ENCODE results near the gene GATA6. TPM values are rescaled to one million over a fixed set of nuclear protein-coding genes. Genes with fewer than 3 reads are reported as not detected.

Gene GATA6
- total RNA-seq, 1 donor from 2014 or later = 1.9 TPM

DNA sequence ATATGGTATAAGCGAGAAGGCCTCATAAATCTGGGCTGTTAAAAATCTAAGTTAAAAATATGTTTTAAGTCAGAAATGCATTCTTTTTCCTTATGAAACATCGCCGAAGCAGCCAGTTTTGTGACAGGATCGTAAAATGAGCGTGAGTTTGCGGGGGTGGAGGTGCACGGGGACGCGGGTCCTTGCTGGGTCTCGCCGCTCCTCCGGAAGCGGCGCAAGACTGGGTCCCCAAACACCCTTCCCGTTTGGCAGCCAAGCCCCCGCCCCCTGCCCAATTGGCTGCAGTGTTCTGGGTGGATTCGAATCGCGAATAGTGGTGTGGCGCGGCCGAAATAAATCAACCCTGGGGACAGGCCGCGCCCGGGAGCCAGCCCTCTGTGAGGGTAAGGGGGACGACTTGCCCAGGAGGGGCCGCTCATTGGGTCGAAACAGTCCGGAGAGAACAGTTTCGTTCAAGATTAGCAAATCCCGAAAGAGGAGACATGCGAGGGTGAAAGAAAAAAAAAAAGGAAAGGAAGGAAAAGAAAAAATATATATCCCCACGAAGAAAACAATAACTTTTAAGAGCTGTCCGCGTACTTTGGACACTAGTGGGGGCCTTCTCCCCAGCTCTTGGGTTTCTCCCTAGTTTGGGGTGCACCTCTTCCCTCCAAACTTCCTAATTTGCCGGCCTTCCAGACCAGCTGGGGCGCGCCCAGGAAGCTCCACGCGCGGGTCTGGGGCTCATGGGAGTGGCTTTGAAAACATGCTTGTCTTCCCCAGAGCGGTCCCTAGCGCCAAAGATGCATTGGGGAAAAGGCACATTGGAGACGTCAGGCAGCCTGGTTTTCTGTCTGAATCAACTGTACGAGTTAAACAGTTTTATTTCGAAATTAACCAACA is 3.1 kb upstream of the GATA6 start:
- no peaks in the 10 kb centered on the region for H3K9me3 Mint-ChIP-seq (ENCODE audit: unreplicated experiment)
- peak overlapping the region; percentile 26 for H3K4me3 Mint-ChIP-seq (ENCODE audit: unreplicated experiment)
- peaks cover 34% of the 10 kb centered on the region for H3K4me1 Mint-ChIP-seq (ENCODE audit: unreplicated experiment)
- peaks cover 75% of the 10 kb centered on the region for H3K27me3 Mint-ChIP-seq (ENCODE audit: unreplicated experiment)
- TF ChIP-seq, protein P1, sequence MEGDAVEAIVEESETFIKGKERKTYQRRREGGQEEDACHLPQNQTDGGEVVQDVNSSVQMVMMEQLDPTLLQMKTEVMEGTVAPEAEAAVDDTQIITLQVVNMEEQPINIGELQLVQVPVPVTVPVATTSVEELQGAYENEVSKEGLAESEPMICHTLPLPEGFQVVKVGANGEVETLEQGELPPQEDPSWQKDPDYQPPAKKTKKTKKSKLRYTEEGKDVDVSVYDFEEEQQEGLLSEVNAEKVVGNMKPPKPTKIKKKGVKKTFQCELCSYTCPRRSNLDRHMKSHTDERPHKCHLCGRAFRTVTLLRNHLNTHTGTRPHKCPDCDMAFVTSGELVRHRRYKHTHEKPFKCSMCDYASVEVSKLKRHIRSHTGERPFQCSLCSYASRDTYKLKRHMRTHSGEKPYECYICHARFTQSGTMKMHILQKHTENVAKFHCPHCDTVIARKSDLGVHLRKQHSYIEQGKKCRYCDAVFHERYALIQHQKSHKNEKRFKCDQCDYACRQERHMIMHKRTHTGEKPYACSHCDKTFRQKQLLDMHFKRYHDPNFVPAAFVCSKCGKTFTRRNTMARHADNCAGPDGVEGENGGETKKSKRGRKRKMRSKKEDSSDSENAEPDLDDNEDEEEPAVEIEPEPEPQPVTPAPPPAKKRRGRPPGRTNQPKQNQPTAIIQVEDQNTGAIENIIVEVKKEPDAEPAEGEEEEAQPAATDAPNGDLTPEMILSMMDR (IDR thresholded peaks at IDR 0.05) = no peak
- DNase-seq (ENCODE audit: extremely low spot score, unreplicated experiment) = no peak
- H3K36me3 Mint-ChIP-seq (ENCODE audit: unreplicated experiment) = no peaks in the 10 kb centered on the region
- no peak overlapping the region for H3K27ac Mint-ChIP-seq (ENCODE audit: unreplicated experiment)

DNA sequence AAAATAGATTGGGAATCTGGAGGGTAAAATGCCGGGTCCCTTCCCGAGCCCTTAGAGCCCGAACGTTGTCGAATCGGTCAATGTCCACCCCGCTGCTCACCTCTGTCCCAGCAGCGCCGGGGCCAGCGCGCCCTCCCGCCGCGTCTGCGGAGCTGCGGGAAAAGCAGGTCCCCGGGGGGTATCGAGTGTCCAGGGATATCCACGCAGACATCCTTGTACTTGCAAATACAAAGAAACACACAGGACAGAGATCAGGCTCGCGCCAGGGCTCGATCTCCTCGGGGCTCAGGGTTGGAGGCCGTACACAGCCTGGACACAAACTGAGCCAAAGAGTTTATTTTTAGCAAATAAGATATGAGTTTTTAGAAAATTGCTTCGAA is 2.3 kb upstream of the GATA6 start:
- peaks cover 34% of the 10 kb centered on the region for H3K4me1 Mint-ChIP-seq (ENCODE audit: unreplicated experiment)
- no peaks in the 10 kb centered on the region for H3K36me3 Mint-ChIP-seq (ENCODE audit: unreplicated experiment)
- TF ChIP-seq, protein P1 (IDR thresholded peaks at IDR 0.05) = no peak
- H3K27ac Mint-ChIP-seq (ENCODE audit: unreplicated experiment) = no peak overlapping the region
- no peak overlapping the region for H3K4me3 Mint-ChIP-seq (ENCODE audit: unreplicated experiment)
- peaks cover 67% of the 10 kb centered on the region for H3K27me3 Mint-ChIP-seq (ENCODE audit: unreplicated experiment)
- no peak for DNase-seq (ENCODE audit: extremely low spot score, unreplicated experiment)
- no peaks in the 10 kb centered on the region for H3K9me3 Mint-ChIP-seq (ENCODE audit: unreplicated experiment)

DNA sequence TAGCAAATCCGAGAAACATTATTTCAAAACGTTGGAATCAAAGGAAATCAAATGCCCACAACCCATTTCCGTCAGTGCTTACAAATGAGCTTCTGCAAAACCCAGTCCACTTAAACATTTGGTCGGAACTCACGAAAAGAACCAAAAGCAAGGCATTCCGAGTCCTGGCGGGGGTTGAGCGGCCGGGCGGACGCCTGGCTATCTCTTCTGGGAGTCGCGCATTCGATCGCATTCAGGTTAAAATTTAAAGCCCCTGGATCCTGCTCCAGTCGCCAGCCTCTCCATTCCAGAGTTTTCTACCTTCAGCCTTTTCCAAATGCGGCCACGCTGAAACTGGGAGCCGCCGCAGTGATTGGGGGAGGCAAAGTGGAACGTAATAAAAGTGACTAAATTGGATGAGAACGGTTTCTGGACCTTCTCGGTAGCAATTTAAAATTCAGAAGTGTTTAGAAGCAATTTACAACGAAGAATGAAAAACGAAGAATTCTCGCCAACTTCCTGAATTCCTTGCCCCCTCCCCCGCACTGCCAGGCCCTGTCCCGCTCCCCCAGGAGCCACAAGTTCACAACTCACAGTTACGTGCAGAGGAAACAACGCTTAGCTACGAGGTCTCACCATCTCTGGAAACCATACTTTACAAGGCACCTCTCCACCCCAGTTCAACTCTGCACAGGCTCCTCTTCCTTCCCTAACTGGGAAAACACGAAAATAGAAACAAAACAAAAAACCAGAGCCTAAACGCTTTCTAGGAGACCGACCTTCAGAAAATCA is 1.7 kb upstream of the GATA6 start:
- Mint-ChIP-seq H3K36me3 (ENCODE audit: unreplicated experiment) (no peaks in the 10 kb centered on the region), H3K4me3 (ENCODE audit: unreplicated experiment) (no peak overlapping the region), H3K27me3 (ENCODE audit: unreplicated experiment) (peaks cover 65% of the 10 kb centered on the region), H3K27ac (ENCODE audit: unreplicated experiment) (peak overlapping the region; percentile 18), H3K4me1 (ENCODE audit: unreplicated experiment) (peaks cover 36% of the 10 kb centered on the region), H3K9me3 (ENCODE audit: unreplicated experiment) (no peaks in the 10 kb centered on the region)
- DNase-seq (ENCODE audit: extremely low spot score, unreplicated experiment) = no peak
- TF ChIP-seq, protein P1 (IDR thresholded peaks at IDR 0.05) = no peak

DNA sequence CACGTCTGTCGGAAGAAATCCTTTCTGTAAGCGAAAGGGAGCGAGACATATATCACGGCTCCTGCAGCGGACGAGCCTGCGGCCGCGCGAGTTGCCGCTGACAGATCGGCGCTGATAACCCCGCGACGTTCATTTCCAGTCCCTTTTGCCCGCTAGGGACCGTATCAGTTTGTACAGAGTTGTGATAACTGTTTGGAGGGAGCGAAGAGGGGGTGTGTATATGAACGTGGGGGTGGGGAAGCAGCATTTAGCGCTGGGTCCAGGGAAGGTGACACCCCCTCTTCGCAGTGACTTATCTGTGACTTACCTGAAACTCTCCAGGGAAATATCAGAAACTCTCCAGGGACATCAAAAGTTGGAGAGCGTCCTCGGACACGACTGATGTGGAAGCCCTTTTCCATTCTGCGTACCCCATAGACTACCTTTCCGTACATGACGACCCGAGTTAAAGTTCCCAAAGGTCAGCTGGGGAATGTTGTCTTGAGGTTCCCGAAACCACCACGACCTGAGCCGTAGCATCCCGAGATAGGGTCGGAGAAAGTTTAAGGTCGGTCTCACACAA is 948 bp upstream of the GATA6 start:
- H3K4me3 Mint-ChIP-seq (ENCODE audit: unreplicated experiment) = peak overlapping the region; percentile 68
- DNase-seq (ENCODE audit: extremely low spot score, unreplicated experiment) = no peak

More for the DNA sequence above, 948 bp upstream of the GATA6 start:
- TF ChIP-seq, protein P1 (IDR thresholded peaks at IDR 0.05) = peak; percentile 9
- H3K27ac Mint-ChIP-seq (ENCODE audit: unreplicated experiment) = no peak overlapping the region
- peaks cover 39% of the 10 kb centered on the region for H3K4me1 Mint-ChIP-seq (ENCODE audit: unreplicated experiment)
- no peaks in the 10 kb centered on the region for H3K36me3 Mint-ChIP-seq (ENCODE audit: unreplicated experiment)
- H3K9me3 Mint-ChIP-seq (ENCODE audit: unreplicated experiment) = no peaks in the 10 kb centered on the region
- peaks cover 65% of the 10 kb centered on the region for H3K27me3 Mint-ChIP-seq (ENCODE audit: unreplicated experiment)

Data from osteocyte (in vitro differentiated cells).